NB4 (cell line): ENCODE results near the gene NID2.

ENCODE experiments used
- CTCF ChIP-seq: IDR thresholded peaks from one replicate; pipeline ENCODE4 v1.5.1; 2012; ENCODE audit warnings: low read depth, low read length
- POLR2A ChIP-seq: IDR thresholded peaks from 2 replicates; pipeline ENCODE4 v1.6.1; 2011; ENCODE audit warnings: mild to moderate bottlenecking; ENCODE audit not compliant: insufficient read length; ENCODE audit errors: extremely low read depth
- TF ChIP-seq, protein P1 (sequence below): IDR thresholded peaks from 2 replicates; pipeline ENCODE4 v1.6.1; 2011; ENCODE audit warnings: low read depth, low read length

GRCh38 chr14:52095794-52096193 is 26.9 kb upstream of the NID2 start:
- TF ChIP-seq POLR2A, result no peak
- TF ChIP-seq CTCF, result no peak
- TF ChIP-seq, protein P1, sequence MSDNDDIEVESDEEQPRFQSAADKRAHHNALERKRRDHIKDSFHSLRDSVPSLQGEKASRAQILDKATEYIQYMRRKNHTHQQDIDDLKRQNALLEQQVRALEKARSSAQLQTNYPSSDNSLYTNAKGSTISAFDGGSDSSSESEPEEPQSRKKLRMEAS, result no peak
